ENCODE data around the gene UBFD1.

DNA sequence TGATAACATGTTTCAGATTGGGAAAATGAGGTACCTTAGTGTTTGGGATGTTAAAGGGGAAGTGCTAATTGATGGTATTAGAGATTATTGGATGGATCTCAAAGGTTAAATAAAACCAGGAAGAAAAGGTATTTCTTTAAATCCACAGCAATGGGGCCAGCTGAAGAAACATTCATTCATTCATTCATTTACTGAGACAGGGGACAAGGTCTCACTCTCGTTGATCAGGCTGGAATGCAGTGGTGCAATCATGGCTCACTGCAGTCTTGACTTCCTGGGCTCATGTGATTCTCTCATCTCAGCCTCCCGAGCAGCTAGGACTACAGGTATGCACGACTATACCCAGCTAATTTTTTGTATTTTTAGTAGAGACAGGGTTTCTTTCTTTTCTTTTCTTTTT lies 20.1 kb upstream of the UBFD1 start:
- TF ChIP-seq TAF1 (IDR thresholded peaks at IDR 0.05; ENCODE audit: low read depth) (no peak), YY1 (IDR thresholded peaks at IDR 0.05; ENCODE audit: low read depth) (no peak), RAD21 (IDR thresholded peaks at IDR 0.05; ENCODE audit: low read depth) (no peak), TCF12 (IDR thresholded peaks at IDR 0.05; ENCODE audit: low read depth) (no peak)
- TF ChIP-seq, protein P1, sequence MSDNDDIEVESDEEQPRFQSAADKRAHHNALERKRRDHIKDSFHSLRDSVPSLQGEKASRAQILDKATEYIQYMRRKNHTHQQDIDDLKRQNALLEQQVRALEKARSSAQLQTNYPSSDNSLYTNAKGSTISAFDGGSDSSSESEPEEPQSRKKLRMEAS (IDR thresholded peaks at IDR 0.05) = no peak

All from Ishikawa (cell line).